HG03103 (cell line): ENCODE measurements around the gene CEP170.

Experiments
- ATAC-seq: cut with Tn5 transposase; IDR thresholded peaks from one replicate; pipeline ENCODE4 v1.9.1; 2021; ENCODE audit warnings: low read depth; ENCODE audit not compliant: unreplicated experiment

CEP170 gene

DNA sequence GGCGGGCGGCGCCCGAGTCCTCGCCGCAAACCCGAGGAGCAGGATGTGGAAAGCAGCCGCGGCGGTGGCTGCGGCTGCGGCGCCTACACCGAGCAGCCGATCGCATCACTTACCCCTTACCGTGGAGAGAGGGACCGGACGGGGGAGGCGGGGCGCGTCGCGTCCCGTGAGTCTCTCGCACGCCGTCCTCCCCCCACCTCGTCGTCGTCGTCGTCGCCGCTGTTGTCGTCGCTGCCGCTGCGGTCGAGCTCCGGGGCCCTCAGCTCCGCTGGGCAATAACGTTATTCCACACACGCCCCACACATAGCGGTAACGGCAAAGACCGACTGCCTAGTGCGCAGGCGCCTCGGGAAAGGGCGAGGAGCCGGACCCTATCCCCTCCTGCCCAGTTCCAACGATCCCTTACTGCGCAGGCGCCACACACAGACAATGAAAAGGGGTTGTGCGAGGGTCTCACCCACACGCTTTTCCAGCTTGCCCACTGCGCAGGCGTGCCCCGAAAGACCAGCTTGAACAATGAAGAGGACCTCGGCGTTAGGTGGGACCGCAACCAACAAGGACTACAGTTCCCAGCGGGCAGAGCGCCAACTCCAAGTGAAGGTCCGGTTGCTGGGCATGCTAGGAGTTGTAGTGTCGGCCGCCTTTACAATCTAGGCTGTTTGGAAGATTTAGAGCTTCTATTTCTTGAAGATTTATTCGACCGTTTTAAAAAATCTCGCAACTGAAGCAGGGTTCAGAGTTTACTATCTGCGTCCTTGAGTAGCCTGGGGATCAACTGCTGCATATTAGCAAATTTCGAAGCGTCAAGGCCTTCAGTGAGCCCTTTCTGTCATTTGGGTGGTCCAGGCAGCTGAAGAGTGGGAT lies at the start of gene CEP170:
CEP170 (minus strand) TSS at position 355 of the 864 bp plus-strand sequence. CDS start 30,001 bp downstream, outside the sequence.
- peak; percentile 37 for ATAC-seq

DNA sequence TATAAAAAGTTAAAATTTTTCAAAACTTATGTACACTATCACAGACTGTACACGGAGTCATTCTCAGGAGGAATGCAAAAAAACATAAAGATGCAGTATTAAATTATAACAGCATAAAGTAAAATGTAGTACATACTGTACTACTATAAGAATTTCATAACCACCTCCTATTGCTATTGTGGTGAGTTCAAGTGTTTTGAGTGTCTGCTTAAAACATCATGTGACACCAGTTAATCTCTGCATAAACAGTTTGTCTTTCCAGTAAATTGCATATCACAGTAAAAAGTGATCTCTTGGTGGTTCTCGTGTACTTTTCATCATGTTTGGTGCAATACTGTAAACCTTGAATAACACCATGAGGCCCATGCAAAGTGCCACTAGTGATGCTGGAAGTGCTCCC lies 46.0 kb upstream of the CEP170 start:
- no peak for ATAC-seq

DNA sequence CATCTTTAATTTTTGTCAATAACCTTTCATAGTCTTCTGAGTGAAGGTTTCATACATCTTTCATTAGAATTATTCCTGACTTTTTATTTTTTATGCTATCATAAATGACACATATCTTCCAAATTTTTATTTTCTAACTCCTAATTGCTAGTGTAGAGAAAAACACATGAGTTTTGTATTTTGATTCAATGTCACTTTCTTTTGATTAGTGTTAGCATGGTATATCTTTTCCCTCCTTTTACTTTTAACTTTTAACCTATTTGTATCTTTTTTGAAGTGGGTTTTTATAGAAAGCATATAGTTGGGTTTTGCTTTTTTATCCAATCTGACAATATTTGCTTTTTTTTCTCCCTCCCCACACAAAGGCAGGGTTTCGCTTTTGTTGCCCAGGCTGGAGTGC lies 44.0 kb upstream of the CEP170 start:
- no peak for ATAC-seq

DNA sequence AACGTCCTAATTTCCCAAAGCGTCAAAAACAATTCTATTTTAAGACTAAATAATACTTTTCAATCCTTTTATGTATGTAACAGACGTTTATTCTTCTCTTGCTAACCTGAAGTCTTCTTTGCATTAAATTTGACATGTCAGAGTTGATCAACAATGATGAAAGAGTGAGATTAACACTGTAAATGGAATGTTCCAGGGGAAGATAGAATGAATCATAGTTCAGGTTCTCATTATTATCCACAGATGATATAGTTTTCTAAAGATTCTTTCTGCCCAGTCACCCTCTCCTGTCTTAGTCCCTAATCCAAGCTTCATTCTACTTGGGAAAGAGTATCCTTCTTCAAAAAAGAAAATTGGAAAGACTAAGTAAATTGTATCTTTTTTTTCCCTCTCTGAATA lies 39.6 kb upstream of the CEP170 start:
- ATAC-seq: no peak

DNA sequence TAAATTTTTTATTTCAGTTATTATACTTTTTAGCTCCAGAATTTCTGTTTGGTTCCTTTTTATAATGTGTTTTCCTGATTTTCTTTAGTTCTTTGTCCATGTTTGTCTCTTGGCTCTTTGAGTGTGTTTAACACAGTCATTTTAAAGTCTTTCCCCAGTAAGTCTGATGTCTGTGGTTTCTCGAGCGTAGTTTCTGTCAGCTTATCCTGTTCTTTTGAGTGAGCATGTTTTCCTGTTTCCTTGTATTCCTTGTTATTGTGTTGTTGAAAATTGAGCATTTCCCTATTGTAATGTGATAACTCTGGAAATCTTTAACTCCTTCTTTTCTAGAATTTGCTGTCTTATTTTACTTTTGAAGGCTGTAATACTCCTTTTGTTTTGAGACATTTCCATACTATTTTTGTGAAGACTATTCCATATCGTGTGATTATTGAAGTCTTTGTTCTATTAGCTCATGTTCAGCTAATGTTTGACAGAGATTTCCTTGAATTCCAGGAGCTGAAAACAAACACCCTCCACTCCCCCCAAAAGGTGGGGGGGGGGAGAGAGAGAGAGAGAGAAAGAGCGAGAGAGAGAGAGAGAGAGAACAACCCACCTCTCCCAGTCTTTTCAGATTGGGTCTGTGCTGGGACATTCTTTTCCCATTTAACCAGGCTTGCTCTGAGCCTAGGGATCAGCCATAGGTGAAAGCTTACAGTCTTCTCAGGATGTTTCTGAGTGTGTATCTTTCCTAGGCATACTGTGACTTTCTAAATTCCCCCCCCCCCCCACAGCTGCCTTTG lies 39.1 kb upstream of the CEP170 start:
- ATAC-seq: no peak

DNA sequence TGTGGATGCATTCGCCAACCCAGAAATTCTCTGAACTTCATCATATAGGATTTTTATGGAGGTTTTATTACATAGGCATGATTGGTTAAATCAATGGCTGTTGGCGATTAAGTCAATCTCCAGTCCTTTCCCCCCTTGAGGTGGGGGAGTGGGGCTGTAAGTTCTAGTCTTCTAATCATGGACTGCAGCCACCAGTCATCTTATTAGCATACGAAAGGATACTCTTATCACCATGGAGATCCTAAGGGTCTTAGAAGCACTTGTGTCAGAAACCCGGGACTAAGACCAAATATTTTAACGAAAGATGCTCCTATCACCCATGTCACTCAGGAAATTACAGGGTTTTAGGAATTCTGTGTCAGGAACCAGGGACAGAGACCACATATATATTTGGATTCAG lies 37.0 kb upstream of the CEP170 start:
- ATAC-seq: no peak

DNA sequence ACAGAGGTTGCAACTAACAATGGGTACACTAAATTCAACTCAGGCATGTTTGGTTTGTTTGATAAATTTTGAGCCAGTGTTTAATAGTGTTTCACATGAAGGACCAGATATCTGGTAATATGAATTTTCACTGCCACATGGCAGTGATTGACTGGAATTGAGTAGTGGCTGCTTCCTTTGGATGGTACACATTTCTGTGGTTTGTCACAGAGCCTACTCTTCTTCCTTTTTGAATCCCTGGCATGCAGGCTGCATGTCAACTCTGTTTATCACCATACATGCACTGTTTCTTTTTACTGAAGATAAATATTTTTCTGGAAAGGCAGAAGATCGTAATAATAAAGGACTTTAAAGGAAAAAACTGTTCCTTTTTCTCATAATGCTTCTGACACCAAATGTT lies 36.2 kb upstream of the CEP170 start:
- no peak for ATAC-seq

DNA sequence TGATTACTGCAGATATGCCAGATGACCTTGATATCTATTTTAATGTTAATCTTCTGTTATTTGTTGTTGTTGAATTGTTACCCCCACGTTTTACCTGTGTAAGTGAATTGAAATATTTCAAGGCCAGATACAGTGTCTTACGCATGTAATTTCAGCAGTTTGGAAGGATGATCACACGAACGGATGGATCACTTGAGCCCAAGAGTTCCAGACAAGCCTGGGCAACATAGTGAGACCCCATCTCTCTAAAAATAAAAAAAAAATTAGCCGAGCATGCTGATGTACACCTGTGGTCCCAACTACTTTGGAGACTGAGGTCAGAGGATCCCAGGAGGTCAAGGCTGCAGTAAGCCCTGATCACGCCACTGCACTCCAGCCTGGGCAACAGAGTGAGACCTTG lies 33.0 kb upstream of the CEP170 start:
- no peak for ATAC-seq

DNA sequence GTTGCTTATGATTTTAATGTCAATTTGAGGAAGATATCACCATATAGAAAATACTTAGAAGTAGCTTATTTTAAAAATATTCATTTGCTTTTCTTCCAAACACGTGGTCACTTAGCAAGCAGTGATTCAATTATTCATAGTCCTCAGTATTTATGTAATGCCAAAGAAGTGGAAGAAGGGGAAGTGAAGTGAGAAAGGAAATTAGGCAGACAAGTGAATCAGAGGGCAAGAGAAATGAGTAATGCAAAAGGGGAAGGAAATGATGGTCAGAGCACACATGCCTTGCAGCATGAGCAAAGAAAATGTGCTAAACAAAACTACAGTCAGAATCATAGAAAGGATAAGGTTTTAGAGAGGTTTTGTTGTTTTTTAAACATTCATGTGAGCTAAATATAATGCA lies 32.6 kb upstream of the CEP170 start:
- ATAC-seq: peak; percentile 93

DNA sequence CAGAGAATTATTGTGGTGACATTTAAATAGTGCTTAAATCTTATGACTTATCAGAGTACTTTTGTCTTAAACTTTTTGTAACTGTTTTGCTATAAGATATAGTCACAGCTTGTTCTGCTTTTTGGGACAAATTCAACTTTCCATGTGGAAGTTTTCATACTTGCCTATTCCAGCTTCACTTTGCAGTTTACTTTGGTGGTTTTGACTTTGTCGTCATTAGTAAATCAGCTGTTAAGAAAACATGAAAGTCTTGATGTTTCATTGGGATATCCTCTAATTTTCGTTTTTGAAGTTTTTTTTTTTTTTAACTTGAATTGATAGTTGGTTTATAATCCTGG lies 32.0 kb upstream of the CEP170 start:
- no peak for ATAC-seq

DNA sequence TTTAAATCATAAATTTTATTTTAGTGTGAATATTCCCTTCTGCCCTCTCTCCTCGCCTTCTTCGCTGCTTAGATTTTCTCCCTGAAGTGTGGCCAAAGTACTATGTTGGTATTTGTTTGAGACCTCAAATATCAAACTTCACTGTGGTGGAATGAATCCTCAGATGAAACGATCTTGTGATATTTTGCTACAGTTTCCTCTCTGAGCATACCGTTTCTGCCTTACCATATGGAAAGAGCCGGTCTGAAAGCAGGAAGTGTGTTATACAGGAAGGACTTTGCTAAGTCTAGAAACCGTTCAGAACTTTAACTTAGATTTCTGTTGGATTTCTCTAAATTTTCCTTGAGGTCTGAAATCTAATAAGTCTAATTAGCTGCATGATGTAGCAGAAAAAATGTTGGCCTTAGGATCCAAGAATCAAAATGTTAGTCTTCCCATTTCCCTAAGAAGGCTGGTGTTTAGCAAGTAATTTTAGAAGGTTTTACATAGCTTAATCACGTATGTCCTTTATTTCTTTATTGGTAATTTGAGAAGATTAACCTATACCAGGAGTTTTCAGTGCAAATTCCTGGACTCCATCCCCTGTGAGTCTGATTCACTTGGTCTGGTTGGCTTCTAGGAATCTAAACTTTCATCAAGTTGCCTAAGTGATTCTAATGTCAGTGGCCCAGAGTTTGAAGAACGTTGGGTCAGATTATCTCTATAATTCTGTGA lies 31.5 kb upstream of the CEP170 start:
- ATAC-seq: no peak

DNA sequence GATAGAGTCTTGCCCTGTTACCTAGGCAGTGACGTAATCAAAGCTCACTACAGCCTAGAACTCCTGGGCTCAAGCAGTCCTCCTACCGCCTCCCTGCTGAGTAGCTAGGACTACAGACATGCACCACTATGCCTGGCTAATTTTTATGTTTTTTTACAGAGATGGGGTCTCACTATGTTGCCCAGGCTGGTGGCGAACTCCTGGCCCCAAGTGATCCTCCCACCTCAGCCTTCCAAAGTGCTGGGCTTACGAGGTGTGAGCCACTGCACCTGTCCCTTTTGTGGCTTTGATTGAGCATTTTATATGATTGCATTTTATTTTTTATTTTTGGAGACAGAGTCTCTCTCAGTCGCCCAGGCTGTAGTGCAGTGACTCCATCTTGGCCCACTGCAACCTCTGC lies 26.6 kb upstream of the CEP170 start:
- no peak for ATAC-seq

DNA sequence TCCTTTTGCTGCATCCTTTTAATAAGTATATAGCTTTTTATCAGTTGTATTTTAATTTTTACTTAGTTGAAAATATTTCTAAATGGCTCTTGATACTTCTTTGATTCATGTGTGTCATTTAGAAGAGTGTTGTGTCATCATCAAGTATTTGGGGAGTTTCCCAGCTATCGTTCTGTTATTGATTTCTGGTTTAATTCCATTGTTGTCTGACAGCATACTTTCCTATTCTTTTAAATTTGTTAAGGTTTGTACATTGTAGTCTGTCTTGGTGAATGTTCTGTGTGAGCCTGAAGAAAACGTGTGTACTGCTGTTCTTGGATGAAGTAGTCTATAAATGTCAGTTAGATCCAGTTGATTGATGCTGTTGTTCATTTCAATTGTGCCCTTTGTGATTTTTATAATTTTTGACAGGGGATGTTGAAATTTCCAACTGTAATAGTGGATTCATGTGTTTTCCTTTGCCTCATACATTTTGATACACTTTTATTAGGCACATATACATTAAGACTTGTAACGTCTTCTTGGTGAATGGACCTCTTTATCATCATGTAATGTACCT lies 25.6 kb upstream of the CEP170 start:
- no peak for ATAC-seq

DNA sequence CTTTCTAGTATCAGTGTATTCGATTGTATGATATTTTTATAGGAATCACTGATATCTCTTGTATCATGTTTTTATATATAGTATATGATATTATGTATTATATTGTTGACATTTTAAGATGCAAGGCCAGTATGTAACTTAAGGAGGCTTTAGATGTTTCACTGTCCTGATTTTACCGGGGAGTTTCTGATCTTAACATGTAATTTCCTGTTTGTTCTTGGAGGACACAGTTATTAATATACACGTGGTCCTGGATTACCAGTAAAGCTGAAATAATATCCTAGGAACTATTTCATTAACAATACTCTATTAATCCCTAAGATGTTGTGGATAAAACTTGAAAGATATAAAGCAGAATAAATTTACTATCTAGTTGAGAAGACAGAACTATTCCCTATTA lies 20.2 kb upstream of the CEP170 start:
- ATAC-seq: no peak

DNA sequence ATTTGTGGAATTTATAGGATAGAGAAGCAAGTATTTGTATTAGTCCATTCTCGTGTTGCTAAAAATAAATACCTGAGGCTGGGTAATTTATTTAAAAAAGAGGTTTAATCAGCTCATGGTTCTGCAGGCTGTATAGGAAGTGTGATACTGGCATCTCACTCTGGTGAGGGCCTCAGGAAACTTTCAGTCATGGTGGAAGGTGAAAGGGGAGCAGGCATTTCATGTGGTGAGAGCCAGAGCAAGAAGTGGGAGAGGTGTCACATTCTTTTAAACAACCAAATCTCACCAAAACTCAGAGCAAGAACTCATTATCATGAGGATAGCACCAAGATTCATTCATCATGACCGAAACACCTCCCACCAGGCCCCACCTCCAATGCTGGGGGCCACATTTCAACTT lies 18.9 kb upstream of the CEP170 start:
- no peak for ATAC-seq

DNA sequence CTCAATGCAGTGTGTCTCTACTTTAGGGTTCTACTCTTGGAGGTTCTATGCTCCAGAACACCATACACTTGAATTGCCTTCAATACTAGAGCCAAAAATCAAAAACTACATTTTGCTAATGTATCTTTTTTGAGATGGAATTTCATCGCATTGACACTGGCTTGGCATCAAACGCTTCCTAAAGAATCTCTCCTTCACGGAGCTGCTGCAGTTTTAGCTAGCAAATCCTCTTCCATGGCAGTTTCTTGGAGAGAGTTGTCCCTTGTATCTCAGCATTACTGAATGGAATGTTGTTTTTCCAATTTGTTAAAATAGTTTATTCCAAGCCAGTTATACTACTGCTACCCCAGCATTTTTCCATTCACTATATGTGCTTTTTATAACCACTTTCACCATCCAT lies 18.4 kb upstream of the CEP170 start:
- no peak for ATAC-seq

DNA sequence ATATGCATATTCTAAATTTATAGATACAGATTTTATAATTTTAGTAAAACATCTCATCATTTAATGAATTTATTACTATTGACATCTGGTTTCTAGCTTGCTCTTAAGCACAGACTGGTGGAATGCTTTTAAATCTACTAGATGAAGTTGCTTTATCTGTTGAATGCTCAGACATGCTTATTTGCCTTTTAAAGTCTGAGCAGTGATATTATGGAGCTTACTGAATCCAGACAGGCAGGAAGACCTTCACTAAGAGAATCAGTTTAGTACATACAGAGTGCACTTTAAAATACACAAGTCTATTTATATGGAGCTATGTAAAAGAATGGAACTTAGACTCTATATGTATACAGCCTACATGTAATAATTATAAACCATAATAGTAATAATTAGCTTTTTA lies 17.3 kb upstream of the CEP170 start:
- ATAC-seq: no peak

DNA sequence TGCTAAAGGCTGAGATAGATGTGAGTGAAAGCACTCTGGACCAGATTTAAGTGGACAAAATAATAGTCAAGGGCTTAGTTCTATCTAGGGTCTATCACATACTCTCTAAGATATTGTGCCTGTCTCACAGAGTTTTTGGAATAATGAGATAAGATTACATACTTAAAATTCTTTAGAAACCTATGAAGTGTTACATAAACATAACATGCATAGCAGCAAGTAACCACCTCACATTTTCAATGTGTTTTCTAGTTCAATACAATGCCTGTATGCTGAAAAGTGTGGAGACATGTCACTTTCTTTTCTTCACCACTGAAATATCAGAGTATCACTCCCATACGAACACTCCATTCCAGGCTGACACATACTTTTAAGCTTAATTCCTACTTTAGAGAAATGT lies 16.9 kb upstream of the CEP170 start:
- ATAC-seq: no peak

DNA sequence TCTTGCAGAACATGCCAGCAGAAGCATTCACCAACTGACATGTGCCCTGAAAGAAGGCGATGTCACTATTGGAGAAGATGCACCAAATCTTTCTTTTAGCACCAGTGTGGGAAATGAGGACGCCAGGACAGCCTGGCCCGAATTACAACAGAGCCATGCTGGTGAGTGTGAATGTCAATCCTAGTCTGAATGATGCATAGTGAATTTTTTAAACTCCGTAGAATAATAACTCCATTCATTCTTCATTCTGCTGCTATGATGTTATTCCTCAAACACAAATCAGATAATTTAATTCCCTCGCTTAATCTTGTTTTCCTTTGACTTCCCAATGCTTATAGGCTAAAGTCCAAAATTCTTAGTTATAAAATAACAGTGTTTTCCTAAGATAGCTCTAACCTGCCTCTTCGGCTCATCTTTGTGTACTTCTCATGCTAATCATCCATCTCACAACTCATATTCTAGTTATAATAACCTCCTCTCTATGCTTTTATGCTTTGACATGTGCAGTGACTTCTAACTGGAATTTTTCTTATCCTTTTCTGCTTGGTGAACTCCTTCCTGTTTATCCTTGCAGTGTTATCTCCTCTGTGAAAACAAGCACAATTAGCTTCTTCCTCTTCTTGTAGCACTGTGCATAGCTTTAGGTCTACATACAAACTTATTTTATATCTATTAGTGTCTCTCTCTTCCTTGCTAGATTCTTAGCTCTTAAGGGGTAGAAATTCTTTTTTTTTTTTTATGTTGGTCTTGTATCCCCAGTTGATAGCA lies 15.2 kb upstream of the CEP170 start:
- no peak for ATAC-seq

DNA sequence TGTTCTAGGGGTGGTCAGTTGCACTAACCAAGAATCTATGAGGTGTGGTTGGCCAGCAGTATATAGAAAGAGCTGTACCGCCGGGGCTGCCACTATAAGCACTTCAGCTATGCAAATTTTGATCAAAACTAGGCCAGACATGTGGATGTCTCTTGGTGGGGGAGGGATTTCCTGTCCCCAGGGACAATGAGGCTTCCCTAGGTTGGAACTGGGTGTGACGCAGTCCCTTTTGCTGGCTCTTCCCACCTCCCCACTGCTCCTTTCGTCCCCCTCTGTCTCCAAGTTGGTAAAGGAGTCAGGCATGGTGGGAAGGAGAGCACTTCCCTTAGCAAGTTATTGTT lies 14.3 kb upstream of the CEP170 start:
- no peak for ATAC-seq
